ENCODE measurements around the gene SLC9A7.
A peak's percentile ranks its signal among the peaks of the same experiment; 100 is the strongest.

SLC9A7 gene

GRCh38 chrX:46643636-46644035 is 115.3 kb downstream of the SLC9A7 start:
- no peak for DNase-seq (ENCODE audit: extremely low read depth, insufficient read length)
- Histone ChIP-seq H3K36me3 (ENCODE audit: control insufficient read depth, insufficient read depth, low read length) (peaks cover 3% of the 10 kb centered on the region), H3K4me3 (replicated peaks; ENCODE audit: low read depth, low read length) (no peak overlapping the region), H3K27me3 (replicated peaks; ENCODE audit: control insufficient read depth, insufficient read depth, low read length) (no peaks in the 10 kb centered on the region)
- TF ChIP-seq CTCF (IDR thresholded peaks at IDR 0.05; ENCODE audit: insufficient read depth, low read length, poor library complexity, severe bottlenecking): no peak

- Histone ChIP-seq H3K27me3 (replicated peaks; ENCODE audit: control insufficient read depth, insufficient read depth, low read length) (no peaks in the 10 kb centered on the region), H3K4me3 (replicated peaks; ENCODE audit: low read depth, low read length) (no peak overlapping the region), H3K36me3 (ENCODE audit: control insufficient read depth, insufficient read depth, low read length) (peaks cover 3% of the 10 kb centered on the region)
- DNase-seq (ENCODE audit: extremely low read depth, insufficient read length): no peak
- peak; percentile 53 for TF ChIP-seq CTCF (IDR thresholded peaks at IDR 0.05; ENCODE audit: insufficient read depth, low read length, poor library complexity, severe bottlenecking)
Measured at GRCh38 chrX:46642145-46642544, 116.8 kb downstream of the SLC9A7 start.

GRCh38 chrX:46637938-46638337 is 121.0 kb downstream of the SLC9A7 start:
- Histone ChIP-seq H3K36me3 (ENCODE audit: control insufficient read depth, insufficient read depth, low read length) (no peaks in the 10 kb centered on the region), H3K27me3 (replicated peaks; ENCODE audit: control insufficient read depth, insufficient read depth, low read length) (no peaks in the 10 kb centered on the region), H3K4me3 (replicated peaks; ENCODE audit: low read depth, low read length) (no peak overlapping the region)
- peak; percentile 65 for DNase-seq (ENCODE audit: extremely low read depth, insufficient read length)
- TF ChIP-seq CTCF (IDR thresholded peaks at IDR 0.05; ENCODE audit: insufficient read depth, low read length, poor library complexity, severe bottlenecking): no peak

GRCh38 chrX:46636223-46636622 is 122.7 kb downstream of the SLC9A7 start:
- Histone ChIP-seq H3K36me3 (ENCODE audit: control insufficient read depth, insufficient read depth, low read length) (no peaks in the 10 kb centered on the region), H3K4me3 (replicated peaks; ENCODE audit: low read depth, low read length) (no peak overlapping the region), H3K27me3 (replicated peaks; ENCODE audit: control insufficient read depth, insufficient read depth, low read length) (no peaks in the 10 kb centered on the region)
- no peak for TF ChIP-seq CTCF (IDR thresholded peaks at IDR 0.05; ENCODE audit: insufficient read depth, low read length, poor library complexity, severe bottlenecking)
- no peak for DNase-seq (ENCODE audit: extremely low read depth, insufficient read length)

GRCh38 chrX:46635186-46635585 is 123.7 kb downstream of the SLC9A7 start:
- peaks cover 2% of the 10 kb centered on the region for H3K36me3 ChIP-seq (ENCODE audit: control insufficient read depth, insufficient read depth, low read length)
- TF ChIP-seq CTCF (IDR thresholded peaks at IDR 0.05; ENCODE audit: insufficient read depth, low read length, poor library complexity, severe bottlenecking): no peak
- H3K4me3 ChIP-seq (replicated peaks; ENCODE audit: low read depth, low read length): no peak overlapping the region
- no peak for DNase-seq (ENCODE audit: extremely low read depth, insufficient read length)
- H3K27me3 ChIP-seq (replicated peaks; ENCODE audit: control insufficient read depth, insufficient read depth, low read length): no peaks in the 10 kb centered on the region

GRCh38 chrX:46634577-46634976 is 124.3 kb downstream of the SLC9A7 start:
- no peak for TF ChIP-seq CTCF (IDR thresholded peaks at IDR 0.05; ENCODE audit: insufficient read depth, low read length, poor library complexity, severe bottlenecking)
- DNase-seq (ENCODE audit: extremely low read depth, insufficient read length): no peak
- H3K36me3 ChIP-seq (ENCODE audit: control insufficient read depth, insufficient read depth, low read length): peaks cover 2% of the 10 kb centered on the region

More at GRCh38 chrX:46634577-46634976, 124.3 kb downstream of the SLC9A7 start:
- no peaks in the 10 kb centered on the region for H3K27me3 ChIP-seq (replicated peaks; ENCODE audit: control insufficient read depth, insufficient read depth, low read length)
- H3K4me3 ChIP-seq (replicated peaks; ENCODE audit: low read depth, low read length): no peak overlapping the region

All from GM06990 (cell line).